K562 (cell line): ENCODE data around the gene TEX14. TPM values are rescaled to one million over a fixed set of nuclear protein-coding genes. Genes with fewer than 3 reads are reported as not detected.
A peak's percentile ranks its signal among the peaks of the same experiment; 100 is the strongest.

ENCODE experiments used
- ATAC-seq: fragments of 200-7000 bp; cut with Tn5 transposase; 3 replicates; pipeline ENCODE4 v1.9.1; 2020; ENCODE audit warnings: moderate library complexity
- BruUV-seq: library from RNA; stranded (reverse); fragments of 400-500 nt; replicated peaks from 2 replicates; lab custom pipeline; 2021; lab: Mats Ljungman, UMichigan
- CTCF ChIA-PET: fragments of 300-600 bp; formaldehyde crosslinking; extraction: SDS; loops from one replicate; lab custom pipeline; 2021; ENCODE audit warnings: low intra/inter-chr PET ratio; lab: Yijun Ruan, JAX
- POLR2A ChIA-PET: fragments of 300-600, 350-650 bp; sonication (Branson Sonifier 250); formaldehyde crosslinking; extraction: SDS; loops from one replicate; lab custom pipeline; 2021; ENCODE audit warnings: antibody characterized with exemption, inconsistent platforms; lab: Yijun Ruan, JAX
- DNase-seq, 4 experiments: peaks; one replicate each; pipeline versions ENCODE4 v3.0.0 to v3.0.0-alpha.2; 2011 to 2018; ENCODE audit warnings: low spot score in 3 of 4, mixed read lengths in 3 of 4; ENCODE audit errors: extremely low read depth in 1 of 4
- FAIRE-seq: peaks from 2 replicates; lab custom pipeline; 2011; peaks lifted over from hg19 to GRCh38; lab: Jason Lieb, UNC
- H2AFZ ChIP-seq: 2 replicates; pipeline ENCODE4 v1.6.0; 2011; ENCODE audit warnings: low read depth, low read length, control low read depth, inconsistent platforms
- H3K27ac ChIP-seq: fragments of 200-600 bp; 3 replicates; pipeline ENCODE4 v1.8.0; 2011; ENCODE audit warnings: low read depth, mild to moderate bottlenecking, control low read depth, inconsistent platforms, low read length, moderate library complexity, mixed read lengths; ENCODE audit errors: extremely low read depth
- H3K27me3 ChIP-seq, 2 experiments: fragments of 300-600 bp in 1 of 2; 2 replicates in 1 of 2; 3 replicates in 1 of 2; pipeline versions ENCODE4 v1.6.0 to v1.8.0; 2011; ENCODE audit warnings: inconsistent platforms in 2 of 2, low read length in 2 of 2, mild to moderate bottlenecking in 1 of 2, mixed read lengths in 1 of 2, moderate library complexity in 1 of 2; ENCODE audit not compliant: control insufficient read depth in 2 of 2, insufficient read depth in 2 of 2
- H3K36me3 ChIP-seq: fragments of 300-600 bp; 3 replicates; pipeline ENCODE4 v1.8.0; 2011; ENCODE audit warnings: mild to moderate bottlenecking, low read length, inconsistent platforms; ENCODE audit not compliant: control insufficient read depth, insufficient read depth
- H3K4me1 ChIP-seq, 2 experiments: fragments of 200-600 bp in 1 of 2; replicated peaks in 1 of 2; 2 replicates in 1 of 2; 3 replicates in 1 of 2; pipeline versions ENCODE4 v1.5.1 to v1.8.0; 2011; ENCODE audit warnings: inconsistent platforms in 2 of 2, low read length in 2 of 2, mild to moderate bottlenecking in 1 of 2, mixed read lengths in 1 of 2, moderate library complexity in 1 of 2; ENCODE audit not compliant: control insufficient read depth in 2 of 2, insufficient read depth in 2 of 2
- H3K4me2 ChIP-seq: 2 replicates; pipeline ENCODE4 v1.6.1; 2011; ENCODE audit warnings: low read length, control low read depth, inconsistent platforms, mixed read lengths; ENCODE audit not compliant: insufficient read depth
- H3K4me3 ChIP-seq: fragments of 200-600 bp; sonication (generic), shearing (Covaris generic); 2 replicates; pipeline ENCODE4 v1.5.1; 2016; ENCODE audit warnings: control low read depth, inconsistent platforms
- H3K79me2 ChIP-seq: fragments of 200-600 bp; 3 replicates; pipeline ENCODE4 v1.8.0; 2011; ENCODE audit warnings: low read length, inconsistent platforms; ENCODE audit not compliant: control insufficient read depth, insufficient read depth
- H3K9ac ChIP-seq, 2 experiments: 2 replicates each; pipeline versions ENCODE4 v1.6.0 to v1.6.1; 2011; ENCODE audit warnings: low read depth in 2 of 2, low read length in 2 of 2, control low read depth in 1 of 2, inconsistent platforms in 1 of 2, mild to moderate bottlenecking in 1 of 2, mixed read lengths in 1 of 2; ENCODE audit not compliant: insufficient read depth in 1 of 2
- H3K9me1 ChIP-seq: one replicate; pipeline ENCODE4 v1.6.0; 2011; ENCODE audit warnings: inconsistent platforms, mild to moderate bottlenecking, low read length, moderate library complexity; ENCODE audit not compliant: control insufficient read depth, insufficient read depth
- H3K9me3 ChIP-seq: replicated peaks from 2 replicates; pipeline ENCODE4 v1.5.1; 2011; ENCODE audit warnings: low read depth, low read length, inconsistent platforms; ENCODE audit not compliant: control insufficient read depth, insufficient read depth
- H4K20me1 ChIP-seq: replicated peaks from 2 replicates; pipeline ENCODE4 v1.6.1; 2011; ENCODE audit warnings: low read length, inconsistent platforms, mixed read lengths; ENCODE audit not compliant: control insufficient read depth, insufficient read depth
- JUN ChIP-seq, 2 experiments: sonication (generic) in 1 of 2; formaldehyde crosslinking in 1 of 2; IDR thresholded peaks; 2 replicates each; pipeline versions ENCODE4 v1.6.1 to v1.8.0; 2012 to 2022; ENCODE audit warnings: borderline replicate concordance in 2 of 2, mild to moderate bottlenecking in 2 of 2, improper control_type of control experiment in 1 of 2, low read depth in 1 of 2, low read length in 1 of 2, missing genetic modification reagents in 1 of 2
- KLF10 ChIP-seq: fragments of 250-450 bp; sonication (Bioruptor Pico); IDR thresholded peaks from 2 replicates; pipeline ENCODE4 v1.6.1; 2021; ENCODE audit warnings: matching md5 sums
- LCOR ChIP-seq: sonication (generic); formaldehyde crosslinking; IDR thresholded peaks from 2 replicates; pipeline ENCODE4 v1.8.0; 2022; ENCODE audit warnings: mild to moderate bottlenecking, missing genetic modification reagents
- NFIC ChIP-seq: fragments of 450-650 bp; IDR thresholded peaks from 2 replicates; pipeline ENCODE4 v1.6.1; 2017; ENCODE audit warnings: mild to moderate bottlenecking, inconsistent platforms
- RBM25 ChIP-seq: fragments of 200-400 bp; formaldehyde crosslinking; IDR thresholded peaks from 2 replicates; pipeline ENCODE4 v1.6.1; 2018; ENCODE audit warnings: low read length, low read depth, moderate library complexity; ENCODE audit not compliant: severe bottlenecking
- WGBS: fragments of 100-300 bp; shearing (Covaris generic); methylation state at CpG from one replicate; pipeline ENCODE4 v1.1.6; 2016; ENCODE audit warnings: low coverage, mixed read lengths; ENCODE audit not compliant: insufficient coverage; ENCODE audit errors: missing lambda C conversion rate; 5-methylcytosine and 5-hydroxymethylcytosine counted together
- in situ Hi-C: fragments of 300-500 bp; cut with MboI; formaldehyde crosslinking; loops from 4 replicates; pipeline ENCODE4 v1.15.0; 2018; ENCODE audit warnings: inconsistent platforms, mixed read lengths
- intact Hi-C: fragments of 100-400 bp; cut with micrococcal nuclease; formaldehyde crosslinking; loops from 2 replicates; pipeline ENCODE4 v1.14.2; 2022
- polyA plus RNA-seq, 8 experiments: library from polyadenylated mRNA; depleted of rRNA in 4 of 8; stranded (reverse) in 5 of 8; unstranded in 3 of 8; fragments of >200 nt; fragmentation: Nextera tagmentation in 2 of 8; fragmentation: Illumina TruSeq in 1 of 8; extraction: Ambion mirVana in 2 of 8; extraction: Trizol in 1 of 8; gene quantifications; 2 replicates each; pipeline versions ENCODE4 v1.2.1 to v1.2.3, GENCODE V29; 2011 to 2014; ENCODE audit warnings: inconsistent platforms in 1 of 8, missing spikeins in 1 of 8
- total RNA-seq, 7 experiments: library from RNA; depleted of rRNA in 6 of 7; stranded (reverse); fragments of >200 nt in 6 of 7; fragmentation: Illumina TruSeq in 2 of 7; extraction: Trizol in 2 of 7; gene quantifications; 2 replicates each; pipeline versions ENCODE4 v1.2.1 to v1.2.3, GENCODE V29; 2011 to 2021; ENCODE audit warnings: low replicate concordance in 1 of 7
- TF ChIP-seq, protein P1 (sequence below): fragments of 450-650 bp; IDR thresholded peaks from 2 replicates; pipeline ENCODE4 v1.6.1; 2016; ENCODE audit warnings: missing biosample characterization, missing genetic modification characterization
- TF ChIP-seq, protein P2 (sequence below), 3 experiments: fragments of 200-800 bp in 1 of 3; fragments of 250-450 bp in 1 of 3; fragments of 450-650 bp in 1 of 3; sonication (Bioruptor Pico) in 1 of 3; sonication (Bioruptor generic) in 1 of 3; formaldehyde crosslinking in 1 of 3; IDR thresholded peaks; 2 replicates each; pipeline versions ENCODE4 v1.6.1 to v1.8.0; 2016 to 2022; ENCODE audit warnings: mild to moderate bottlenecking in 2 of 3, missing genetic modification characterization in 2 of 3, missing compliant biosample characterization in 1 of 3, moderate library complexity in 1 of 3

TEX14 gene
- total and polyA plus RNA-seq, 9 of the 15 experiments (the other 6 are each of a cell fraction or from before 2014, with no cell fraction given): 0.05 to 0.12 (median 0.09) TPM; not detected in 1

DNA sequence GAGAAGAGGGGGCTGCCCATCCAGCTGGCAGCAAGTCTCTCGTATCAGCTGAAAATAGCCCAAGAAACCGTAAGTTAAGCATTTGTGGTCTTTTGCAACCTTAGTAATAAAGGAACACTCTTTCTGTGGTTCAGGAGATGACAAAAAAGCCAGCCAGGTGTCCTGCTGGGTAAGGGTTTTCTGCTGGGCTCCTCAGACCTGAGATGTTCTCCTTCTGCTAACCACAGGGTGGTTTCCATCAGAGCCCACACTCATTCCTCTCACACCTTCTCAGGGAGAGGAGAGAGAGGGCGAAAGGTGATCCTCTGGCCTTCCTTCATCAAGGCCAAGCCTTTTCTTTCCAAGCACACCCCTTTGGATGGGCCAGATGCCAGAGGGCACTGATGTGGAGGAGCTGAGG, 70.7 kb downstream of the TEX14 start:
- DNase-seq: no peak
- in situ Hi-C loops (no loop called here), intact Hi-C loops (no loop called here)
- Histone ChIP-seq H3K79me2 (no peaks in the 10 kb centered on the region), H3K27me3 (peaks cover 4 to 22% of the 10 kb centered on the region in 2 experiments; a peak in 4 of 5 replicates), H3K9me3 (no peaks in the 10 kb centered on the region), H3K27ac (no peak overlapping the region), H3K9ac (no peak overlapping the region), H3K4me1 (peaks cover 0 to 4% of the 10 kb centered on the region in 2 experiments; a peak in 1 of 5 replicates), H2AFZ (no peak overlapping the region)
- POLR2A ChIA-PET: interaction anchor here (19.4 kb wide), 1 partner anchor 7 kb away, joined by 303 read pairs; no protein-coding TSS in a partner anchor
- no peak for TF ChIP-seq LCOR (CRISPR knock-in tag)
- TF ChIP-seq KLF10 (CRISPR knock-in tag): no peak
- TF ChIP-seq, protein P1, sequence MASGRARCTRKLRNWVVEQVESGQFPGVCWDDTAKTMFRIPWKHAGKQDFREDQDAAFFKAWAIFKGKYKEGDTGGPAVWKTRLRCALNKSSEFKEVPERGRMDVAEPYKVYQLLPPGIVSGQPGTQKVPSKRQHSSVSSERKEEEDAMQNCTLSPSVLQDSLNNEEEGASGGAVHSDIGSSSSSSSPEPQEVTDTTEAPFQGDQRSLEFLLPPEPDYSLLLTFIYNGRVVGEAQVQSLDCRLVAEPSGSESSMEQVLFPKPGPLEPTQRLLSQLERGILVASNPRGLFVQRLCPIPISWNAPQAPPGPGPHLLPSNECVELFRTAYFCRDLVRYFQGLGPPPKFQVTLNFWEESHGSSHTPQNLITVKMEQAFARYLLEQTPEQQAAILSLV (tag): no peak
- TF ChIP-seq, all 486 proteins: peak for 0
- ATAC-seq: no peak
- Histone ChIP-seq H3K9me1 (no peaks in the 10 kb centered on the region), H3K36me3 (no peaks in the 10 kb centered on the region), H4K20me1 (no peaks in the 10 kb centered on the region), H3K4me2 (no peak overlapping the region), H3K4me3 (no peak overlapping the region)
- CTCF ChIA-PET: no interaction called here
- 8% methylated on average over 3 of the region's 3 CpGs for WGBS
- BruUV-seq: no TSS peak
- FAIRE-seq: no peak

DNA sequence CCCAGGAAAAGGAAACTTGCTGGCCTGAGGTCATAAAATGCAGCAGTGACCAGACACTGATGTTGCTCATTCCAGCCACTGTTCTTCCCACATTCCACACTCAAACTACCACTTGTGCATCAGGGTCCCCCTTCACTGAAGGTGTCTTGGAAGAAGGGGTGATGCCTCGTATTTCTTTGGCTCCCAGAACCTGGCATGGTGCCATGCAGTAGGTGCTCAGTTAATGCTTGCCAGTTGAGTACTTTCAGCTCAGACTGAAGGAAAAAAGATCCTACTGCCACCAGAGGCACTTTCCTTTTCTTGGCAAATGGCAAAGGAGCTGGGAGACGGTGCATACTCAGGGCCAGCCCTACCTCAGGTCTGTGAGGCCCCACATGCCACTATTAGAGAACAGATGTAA, 73.5 kb downstream of the TEX14 start:
- intact Hi-C loops: no loop called here
- Histone ChIP-seq H3K9ac (no peak overlapping the region), H3K4me2 (no peak overlapping the region), H3K36me3 (no peaks in the 10 kb centered on the region), H3K4me1 (peaks cover 5 to 17% of the 10 kb centered on the region in 2 experiments; a peak in 4 of 5 replicates), H3K9me1 (no peaks in the 10 kb centered on the region), H3K79me2 (no peaks in the 10 kb centered on the region), H3K9me3 (no peaks in the 10 kb centered on the region), H4K20me1 (no peaks in the 10 kb centered on the region), H3K4me3 (no peak overlapping the region), H3K27ac (no peak overlapping the region), H3K27me3 (peaks cover 4 to 22% of the 10 kb centered on the region in 2 experiments; a peak in 3 of 5 replicates), H2AFZ (no peak overlapping the region)
- FAIRE-seq (no peak), DNase-seq (no peak), ATAC-seq (no peak)
- POLR2A ChIA-PET: interaction anchor here (0.6 to 19.4 kb wide), 3 partner anchors 10 to 103 kb away, joined by 3 to 303 read pairs (median 6); no protein-coding TSS in a partner anchor
- CTCF ChIA-PET: no interaction called here
- in situ Hi-C loops: no loop called here
- 17% methylated on average over 2 of the region's 2 CpGs for WGBS
- no TSS peak for BruUV-seq
- peak; percentile 88 for TF ChIP-seq NFIC
- TF ChIP-seq, protein P2, sequence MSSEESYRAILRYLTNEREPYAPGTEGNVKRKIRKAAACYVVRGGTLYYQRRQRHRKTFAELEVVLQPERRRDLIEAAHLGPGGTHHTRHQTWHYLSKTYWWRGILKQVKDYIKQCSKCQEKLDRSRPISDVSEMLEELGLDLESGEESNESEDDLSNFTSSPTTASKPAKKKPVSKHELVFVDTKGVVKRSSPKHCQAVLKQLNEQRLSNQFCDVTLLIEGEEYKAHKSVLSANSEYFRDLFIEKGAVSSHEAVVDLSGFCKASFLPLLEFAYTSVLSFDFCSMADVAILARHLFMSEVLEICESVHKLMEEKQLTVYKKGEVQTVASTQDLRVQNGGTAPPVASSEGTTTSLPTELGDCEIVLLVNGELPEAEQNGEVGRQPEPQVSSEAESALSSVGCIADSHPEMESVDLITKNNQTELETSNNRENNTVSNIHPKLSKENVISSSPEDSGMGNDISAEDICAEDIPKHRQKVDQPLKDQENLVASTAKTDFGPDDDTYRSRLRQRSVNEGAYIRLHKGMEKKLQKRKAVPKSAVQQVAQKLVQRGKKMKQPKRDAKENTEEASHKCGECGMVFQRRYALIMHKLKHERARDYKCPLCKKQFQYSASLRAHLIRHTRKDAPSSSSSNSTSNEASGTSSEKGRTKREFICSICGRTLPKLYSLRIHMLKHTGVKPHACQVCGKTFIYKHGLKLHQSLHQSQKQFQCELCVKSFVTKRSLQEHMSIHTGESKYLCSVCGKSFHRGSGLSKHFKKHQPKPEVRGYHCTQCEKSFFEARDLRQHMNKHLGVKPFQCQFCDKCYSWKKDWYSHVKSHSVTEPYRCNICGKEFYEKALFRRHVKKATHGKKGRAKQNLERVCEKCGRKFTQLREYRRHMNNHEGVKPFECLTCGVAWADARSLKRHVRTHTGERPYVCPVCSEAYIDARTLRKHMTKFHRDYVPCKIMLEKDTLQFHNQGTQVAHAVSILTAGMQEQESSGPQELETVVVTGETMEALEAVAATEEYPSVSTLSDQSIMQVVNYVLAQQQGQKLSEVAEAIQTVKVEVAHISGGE (CRISPR knock-in tag; IDR thresholded peaks at IDR 0.05): peak in 1 of 3 experiments; percentile 17; a peak in 1 of 6 replicates
- TF ChIP-seq RBM25: peak; percentile 3
- no peak for TF ChIP-seq JUN (IDR thresholded peaks at IDR 0.05; ENCODE audit: borderline replicate concordance, low read depth, low read length)
- TF ChIP-seq JUN (CRISPR knock-in tag; IDR thresholded peaks at IDR 0.05; ENCODE audit: borderline replicate concordance): no peak
